ENCODE data around the gene TRIM62.

The TRIM62 gene

GRCh38 chr1:33181921-33182341 lies at the start of gene TRIM62:
Gene TRIM62, minus strand, starts transcription at chr1:33182043. Its CDS starts 611 bp downstream, at chr1:33181432.
- DNase-seq (ENCODE audit: low read depth in 2 of 2): peak; percentile 42 to 56

GRCh38 chr1:33231166-33231565 lies 49.3 kb upstream of the TRIM62 start:
- no peak for DNase-seq (ENCODE audit: low read depth in 2 of 2)

DNA sequence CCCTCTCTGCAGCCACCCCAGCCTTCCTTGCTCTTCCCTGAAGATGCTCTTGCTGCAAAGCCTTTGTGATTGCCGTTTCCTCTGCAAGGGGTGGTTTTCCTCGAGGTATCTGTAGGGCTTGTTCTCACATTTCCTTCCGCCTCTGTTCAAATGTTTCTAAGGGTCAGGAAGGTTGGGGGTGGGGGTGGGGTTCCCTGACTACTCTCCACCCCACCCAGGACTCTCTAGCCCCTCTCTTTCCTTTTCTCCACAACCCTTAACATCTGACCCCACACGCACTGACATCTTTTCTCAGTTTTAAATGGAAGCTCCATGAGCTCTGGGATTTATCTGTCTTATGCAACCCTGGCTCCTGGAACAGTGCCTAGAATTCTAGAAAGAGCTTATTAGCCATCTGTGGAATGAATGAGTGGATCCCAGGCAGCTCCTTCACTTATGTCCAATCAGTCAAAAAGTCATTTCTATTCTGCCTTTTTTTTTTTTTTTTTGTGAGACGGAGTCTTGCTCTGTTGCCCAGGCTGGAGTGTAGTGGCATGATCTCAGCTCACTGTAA lies 47.2 kb upstream of the TRIM62 start:
- DNase-seq (ENCODE audit: low read depth in 2 of 2): no peak

DNA sequence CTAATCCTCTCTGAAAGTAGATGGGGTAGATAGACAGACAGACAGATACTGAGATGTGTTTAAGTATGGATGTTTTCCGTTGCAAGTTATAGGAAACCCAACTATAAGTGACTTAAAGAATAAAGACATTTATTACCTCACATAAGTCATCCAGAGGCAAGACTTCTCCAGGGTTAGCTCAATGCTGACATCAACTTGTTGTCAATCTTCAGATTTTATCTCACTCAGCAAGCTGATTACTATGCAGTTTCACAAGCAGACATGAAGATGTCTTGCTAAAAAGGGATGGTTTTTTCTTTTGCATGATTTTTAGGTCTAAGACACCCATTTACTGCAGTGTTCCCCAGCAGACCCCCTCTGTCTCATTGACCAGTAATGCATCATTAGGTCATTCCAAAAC lies 43.7 kb upstream of the TRIM62 start:
- DNase-seq (ENCODE audit: low read depth in 2 of 2): no peak

DNA sequence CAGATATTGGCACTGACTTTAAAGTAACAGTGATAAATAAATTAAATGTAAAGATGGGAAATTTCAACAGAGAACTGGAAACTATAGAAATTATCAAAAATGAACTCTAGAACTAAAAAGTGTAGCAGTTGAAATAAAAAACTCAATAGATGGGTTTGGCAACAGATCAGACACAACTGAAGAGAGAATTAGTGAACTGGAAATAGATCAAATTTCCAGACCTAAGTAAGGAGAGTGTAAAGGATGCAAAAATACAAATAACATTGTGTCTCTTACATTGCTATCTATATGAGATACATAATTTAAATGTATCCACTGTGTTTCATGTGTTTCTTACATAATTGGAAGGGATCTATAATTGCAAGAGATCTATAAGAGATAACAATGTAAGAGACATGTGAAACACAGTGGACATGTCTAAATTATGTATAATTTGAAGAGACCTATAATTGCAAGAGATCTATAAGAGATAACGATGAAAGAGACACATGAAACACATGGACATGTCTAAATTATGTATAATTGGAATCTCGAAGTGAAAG lies 42.4 kb upstream of the TRIM62 start:
- DNase-seq (ENCODE audit: low read depth in 2 of 2): no peak

DNA sequence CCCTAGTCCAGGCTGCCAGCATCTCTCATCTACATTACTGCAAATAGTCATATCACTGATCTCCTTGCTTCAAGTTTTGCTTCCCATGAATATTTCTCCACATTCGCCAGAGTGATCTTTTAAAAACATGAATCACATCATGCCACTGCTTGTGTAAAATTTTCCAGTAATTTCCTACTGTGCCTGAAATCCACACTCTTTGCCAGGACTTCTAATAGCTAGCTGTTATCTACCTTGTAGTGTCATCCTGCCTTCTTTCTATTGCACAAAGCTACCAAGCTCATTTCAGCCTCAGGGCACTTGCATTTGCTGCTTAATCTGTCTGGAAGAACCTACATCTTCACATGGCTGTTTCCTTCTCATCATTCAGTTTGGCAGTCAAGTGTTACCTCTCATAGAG lies 40.5 kb upstream of the TRIM62 start:
- no peak for DNase-seq (ENCODE audit: low read depth in 2 of 2)

- DNase-seq (ENCODE audit: low read depth in 2 of 2): no peak
Observed at GRCh38 chr1:33221385-33221758, 39.5 kb upstream of the TRIM62 start.

DNA sequence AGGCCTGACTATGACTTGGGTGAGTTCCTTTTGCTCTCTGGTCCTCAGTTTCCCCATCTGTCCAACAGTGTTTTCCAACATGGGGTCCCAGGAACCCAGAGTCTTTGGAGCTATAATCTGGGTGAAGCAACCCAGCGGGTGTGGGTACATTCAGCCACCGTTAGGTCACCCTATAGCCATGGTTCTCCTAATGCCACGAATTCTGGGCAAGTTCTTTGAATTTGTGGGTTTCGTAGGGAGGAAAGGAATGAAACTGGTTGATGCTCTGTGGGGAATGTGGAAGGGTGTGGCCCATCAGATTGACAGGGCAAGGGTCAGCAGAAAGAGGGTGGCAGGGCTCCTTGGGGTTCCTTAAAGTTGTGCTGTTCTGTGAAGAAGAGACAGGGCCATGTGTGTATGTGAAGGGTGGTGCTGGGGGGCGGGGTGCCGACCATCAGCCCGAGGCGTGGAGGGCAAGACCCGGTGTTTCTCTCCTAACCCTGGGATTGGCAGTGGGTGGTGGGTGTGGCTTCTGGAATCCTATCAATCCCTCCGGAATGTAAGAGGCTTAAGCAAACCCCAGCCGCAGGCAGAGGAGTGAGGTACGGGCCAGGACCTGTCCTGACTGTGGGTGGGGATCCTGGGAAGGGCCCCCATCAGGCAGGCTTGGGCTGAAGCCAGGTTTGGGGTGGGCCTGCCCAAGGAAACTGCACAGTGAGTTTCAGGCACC lies 39.0 kb upstream of the TRIM62 start:
- no peak for DNase-seq (ENCODE audit: low read depth in 2 of 2)

GRCh38 chr1:33219886-33220661 lies 38.2 kb upstream of the TRIM62 start:
- DNase-seq (ENCODE audit: low read depth in 2 of 2): no peak

- DNase-seq (ENCODE audit: low read depth in 2 of 2): no peak
Observed at GRCh38 chr1:33211972-33212371, 30.1 kb upstream of the TRIM62 start.

GRCh38 chr1:33206340-33206739 lies 24.5 kb upstream of the TRIM62 start:
- DNase-seq (ENCODE audit: low read depth in 2 of 2): no peak

DNA sequence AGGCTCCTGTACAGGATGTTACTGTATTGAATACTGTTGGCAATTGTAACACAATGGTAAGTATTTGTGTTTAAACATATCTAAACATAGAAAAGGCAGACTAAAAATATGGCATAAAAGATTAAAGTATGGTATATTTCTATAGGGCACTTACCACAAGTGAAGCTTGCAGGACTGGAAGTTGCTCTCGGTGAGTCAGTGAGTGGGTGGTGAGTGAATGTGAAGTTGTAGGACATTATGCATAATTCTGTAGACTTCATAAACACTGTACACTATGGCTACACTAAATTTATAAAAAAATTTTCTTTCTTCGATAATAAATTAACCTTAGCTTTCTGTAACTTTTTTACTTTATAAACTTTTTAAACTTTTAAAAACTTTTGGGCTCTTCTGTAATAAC lies 13.7 kb upstream of the TRIM62 start:
- no peak for DNase-seq (ENCODE audit: low read depth in 2 of 2)

- DNase-seq (ENCODE audit: low read depth in 2 of 2): no peak
Observed at GRCh38 chr1:33191731-33192275, 10.0 kb upstream of the TRIM62 start.

DNA sequence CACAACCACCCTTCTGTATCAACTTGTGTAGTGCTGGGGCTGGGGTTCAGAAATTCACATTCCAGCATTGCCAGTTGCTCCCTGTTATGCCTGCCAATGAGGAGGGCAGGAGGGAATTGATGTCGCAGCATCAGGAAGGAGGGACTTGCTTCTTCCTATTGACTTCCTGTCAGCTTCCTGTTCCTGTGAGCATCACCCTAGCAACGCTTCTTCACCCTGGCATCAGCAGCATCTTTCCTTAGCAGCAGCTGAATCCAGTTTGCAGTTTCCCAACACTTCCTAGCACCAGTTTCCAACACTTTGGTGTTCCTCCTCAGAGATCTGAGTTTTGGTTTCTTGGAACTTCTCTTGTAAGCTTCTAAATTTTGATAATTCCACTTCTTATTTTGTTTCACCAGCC lies 8.9 kb upstream of the TRIM62 start:
- no peak for DNase-seq (ENCODE audit: low read depth in 2 of 2)

DNA sequence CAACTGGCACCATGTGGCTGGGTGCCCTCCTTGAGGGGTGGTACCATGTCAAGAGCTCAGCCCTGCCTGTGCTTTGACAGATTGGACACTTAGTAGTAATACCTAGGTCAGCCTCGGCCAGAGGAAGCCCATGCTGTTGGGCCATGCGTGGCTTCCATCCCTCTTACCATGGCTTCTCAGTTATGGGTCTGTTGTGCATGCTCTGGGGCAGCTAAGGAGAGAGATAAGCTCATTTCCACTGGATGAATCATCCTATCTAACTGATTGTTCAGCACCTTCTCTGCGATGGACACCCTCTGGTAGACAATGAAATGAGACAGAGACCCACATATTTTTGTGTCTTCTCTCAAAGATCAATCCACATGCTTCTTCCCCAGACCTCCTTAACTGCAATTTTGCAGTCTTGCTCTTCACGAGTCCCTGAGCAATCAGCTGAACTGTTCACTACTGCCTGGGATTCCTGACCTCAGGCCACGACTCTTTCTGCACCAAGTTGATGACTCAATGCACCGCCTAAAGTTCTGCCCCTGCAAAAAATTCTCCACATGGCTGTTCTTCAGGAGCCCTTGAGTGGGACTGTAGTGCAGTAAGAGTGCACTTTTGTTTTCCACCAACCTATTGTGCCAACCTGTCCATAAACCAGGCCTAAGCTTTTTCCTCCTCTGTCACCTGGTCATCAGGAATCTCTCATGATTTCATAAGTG lies 6.9 kb upstream of the TRIM62 start:
- no peak for DNase-seq (ENCODE audit: low read depth in 2 of 2)

- DNase-seq (ENCODE audit: low read depth in 2 of 2): no peak
Observed at GRCh38 chr1:33186936-33187335, 5.1 kb upstream of the TRIM62 start.

DNA sequence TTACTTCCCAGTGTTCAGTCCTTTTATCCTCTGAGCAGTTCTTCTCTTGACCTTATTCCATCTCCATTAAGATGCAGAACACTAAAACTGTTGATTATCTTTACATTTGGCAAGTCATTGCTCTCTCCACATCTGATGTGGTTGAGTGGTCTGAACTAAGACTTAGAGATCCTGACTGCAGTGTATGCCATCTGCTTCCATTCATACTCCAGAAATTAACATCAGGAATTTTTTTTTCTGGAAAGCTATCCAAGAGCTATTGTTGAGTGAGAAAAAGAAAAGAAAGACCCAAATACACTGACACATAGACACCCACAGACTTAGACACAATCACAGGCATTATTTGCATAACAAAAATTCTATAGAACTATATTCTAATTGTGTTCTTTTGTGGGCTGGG lies 3.7 kb upstream of the TRIM62 start:
- DNase-seq (ENCODE audit: low read depth in 2 of 2): no peak

DNA sequence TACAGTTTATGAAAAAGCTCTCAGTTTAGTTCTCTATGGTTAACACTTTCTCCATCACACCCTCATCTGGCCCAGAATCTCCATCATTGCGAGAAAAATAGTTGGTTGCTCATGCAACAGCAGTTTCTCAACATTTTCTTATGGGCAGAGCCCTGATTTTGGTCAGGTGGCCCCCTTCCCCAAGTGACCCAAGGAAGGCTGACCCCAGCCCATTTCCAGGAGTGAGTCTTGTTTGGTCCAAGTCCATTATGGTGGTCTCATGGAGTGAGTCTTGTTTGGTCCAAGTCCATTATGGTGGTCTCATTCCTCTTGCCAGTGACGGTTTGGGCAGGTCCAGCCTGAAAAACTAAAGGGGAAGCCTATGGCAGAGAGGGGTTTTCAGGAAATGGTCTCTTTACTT lies 1.5 kb upstream of the TRIM62 start:
- DNase-seq (ENCODE audit: low read depth in 2 of 2): no peak

GRCh38 chr1:33182896-33183295 lies 1.1 kb upstream of the TRIM62 start:
- no peak for DNase-seq (ENCODE audit: low read depth in 2 of 2)

- DNase-seq (ENCODE audit: low read depth in 2 of 2): no peak
Observed at GRCh38 chr1:33182401-33182841, 578 bp upstream of the TRIM62 start.
